WTC11 (cell line): ENCODE measurements around the gene SND1. TPM values are rescaled to one million over a fixed set of nuclear protein-coding genes. Genes with fewer than 3 reads are reported as not detected.

Experiments used
- ATAC-seq: fragments of 200-7000 bp; cut with Tn5 transposase; 2 replicates; pipeline ENCODE4 v1.10.0; 2021; ENCODE audit warnings: mild to moderate bottlenecking, moderate library complexity
- CTCF ChIA-PET: fragments of 300-600 bp; sonication (Branson Sonifier 250); formaldehyde crosslinking; loops from one replicate; lab custom pipeline; 2021; ENCODE audit warnings: antibody characterized with exemption; lab: Charles Lee
- POLR2A ChIA-PET: fragments of 350-600 bp; sonication (Branson Sonifier 250); formaldehyde crosslinking; loops from one replicate; lab custom pipeline; 2021; ENCODE audit warnings: antibody characterized with exemption; lab: Charles Lee
- DNase-seq: peaks from one replicate; pipeline ENCODE4 v3.0.0; 2021; ENCODE audit warnings: low spot score
- H3K27ac Mint-ChIP-seq: 2 replicates; pipeline ENCODE4 v1.8.0; 2021; ENCODE audit warnings: mixed read lengths
- H3K27me3 Mint-ChIP-seq: 2 replicates; pipeline ENCODE4 v1.8.0; 2021; ENCODE audit warnings: low read depth, mild to moderate bottlenecking, moderate library complexity, mixed read lengths
- H3K36me3 Mint-ChIP-seq: 2 replicates; pipeline ENCODE4 v1.8.0; 2021; ENCODE audit warnings: mixed read lengths
- H3K4me1 Mint-ChIP-seq: 2 replicates; pipeline ENCODE4 v1.8.0; 2022; ENCODE audit warnings: mixed read lengths
- H3K4me3 Mint-ChIP-seq: 2 replicates; pipeline ENCODE4 v1.8.0; 2021; ENCODE audit warnings: mild to moderate bottlenecking, moderate library complexity, mixed read lengths
- H3K9me3 Mint-ChIP-seq: 2 replicates; pipeline ENCODE4 v1.8.0; 2021; ENCODE audit warnings: mixed read lengths
- CREB1 ChIP-seq: sonication (generic); formaldehyde crosslinking; IDR thresholded peaks from 2 replicates; pipeline ENCODE4 v1.8.0; 2023; ENCODE audit warnings: mild to moderate bottlenecking, missing genetic modification reagents
- ETV6 ChIP-seq: sonication (generic); formaldehyde crosslinking; IDR thresholded peaks from 2 replicates; pipeline ENCODE4 v1.8.1; 2022; ENCODE audit warnings: mild to moderate bottlenecking, missing genetic modification reagents
- FOXJ3 ChIP-seq: sonication (generic); formaldehyde crosslinking; IDR thresholded peaks from 2 replicates; pipeline ENCODE4 v1.9.0; 2021; ENCODE audit warnings: missing genetic modification reagents, mild to moderate bottlenecking, borderline replicate concordance
- IRF2 ChIP-seq: sonication (generic); formaldehyde crosslinking; IDR thresholded peaks from 2 replicates; pipeline ENCODE4 v1.8.0; 2022; ENCODE audit warnings: low read depth, missing genetic modification reagents, borderline replicate concordance
- JUN ChIP-seq: sonication (generic); formaldehyde crosslinking; IDR thresholded peaks from 2 replicates; pipeline ENCODE4 v1.8.0; 2023; ENCODE audit warnings: mild to moderate bottlenecking, missing genetic modification reagents
- OVOL2 ChIP-seq: fragments of 250-450 bp; sonication (Bioruptor Pico); IDR thresholded peaks from 2 replicates; pipeline ENCODE4 v1.9.0; 2021; ENCODE audit warnings: mild to moderate bottlenecking, borderline replicate concordance
- TCF7 ChIP-seq: sonication (generic); formaldehyde crosslinking; IDR thresholded peaks from 2 replicates; pipeline ENCODE4 v1.8.0; 2022; ENCODE audit warnings: mild to moderate bottlenecking, low read depth, missing genetic modification reagents, moderate library complexity
- ZBTB21 ChIP-seq: sonication (generic); formaldehyde crosslinking; IDR thresholded peaks from 2 replicates; pipeline ENCODE4 v1.8.1; 2023; ENCODE audit warnings: mild to moderate bottlenecking, missing genetic modification reagents, borderline replicate concordance
- ZNF219 ChIP-seq: sonication (generic); formaldehyde crosslinking; IDR thresholded peaks from 2 replicates; pipeline ENCODE4 v1.8.0; 2023; ENCODE audit warnings: missing genetic modification reagents, mild to moderate bottlenecking, borderline replicate concordance
- ZNF232 ChIP-seq: sonication (generic); formaldehyde crosslinking; IDR thresholded peaks from 2 replicates; pipeline ENCODE4 v1.8.0; 2022; ENCODE audit warnings: mild to moderate bottlenecking, missing genetic modification reagents
- ZNF423 ChIP-seq: fragments of 250-450 bp; sonication (Bioruptor Pico); IDR thresholded peaks from 2 replicates; pipeline ENCODE4 v2.1.2; 2022; ENCODE audit warnings: mild to moderate bottlenecking, moderate library complexity
- ZNF671 ChIP-seq: fragments of 250-450 bp; sonication (Bioruptor Pico); IDR thresholded peaks from 2 replicates; pipeline ENCODE4 v1.8.0; 2021; ENCODE audit warnings: mild to moderate bottlenecking
- total RNA-seq: library from RNA; stranded (reverse); gene quantifications from 3 replicates; pipeline ENCODE4 v1.2.3, GENCODE V29; 2021
- TF ChIP-seq, protein P1 (sequence below): fragments of 250-450 bp; sonication (Bioruptor Pico); IDR thresholded peaks from 2 replicates; pipeline ENCODE4 v1.8.0; 2021; ENCODE audit warnings: mild to moderate bottlenecking
- TF ChIP-seq, protein P2 (sequence below): fragments of 250-450 bp; sonication (Bioruptor Pico); IDR thresholded peaks from 2 replicates; pipeline ENCODE4 v1.9.0; 2021; ENCODE audit warnings: mild to moderate bottlenecking, borderline replicate concordance
- TF ChIP-seq, protein P3 (sequence below): sonication (generic); formaldehyde crosslinking; IDR thresholded peaks from 2 replicates; pipeline ENCODE4 v1.8.1; 2022; ENCODE audit warnings: mild to moderate bottlenecking, missing genetic modification reagents, moderate library complexity, borderline replicate concordance
- TF ChIP-seq, protein P4 (sequence below): fragments of 250-450 bp; sonication (Bioruptor Pico); conservative IDR thresholded peaks from 2 replicates; pipeline ENCODE4 v1.9.0; 2021; ENCODE audit warnings: mild to moderate bottlenecking
- TF ChIP-seq, protein P5 (sequence below): sonication (generic); formaldehyde crosslinking; IDR thresholded peaks from 2 replicates; pipeline ENCODE4 v1.8.1; 2023; ENCODE audit warnings: mild to moderate bottlenecking, missing genetic modification reagents
- TF ChIP-seq, protein P6 (sequence below): fragments of 250-450 bp; sonication (Bioruptor Pico); IDR thresholded peaks from 2 replicates; pipeline ENCODE4 v1.9.0; 2021; ENCODE audit warnings: mild to moderate bottlenecking
- TF ChIP-seq, protein P7 (sequence below): sonication (generic); formaldehyde crosslinking; IDR thresholded peaks from 2 replicates; pipeline ENCODE4 v1.8.1; 2023; ENCODE audit warnings: mild to moderate bottlenecking, moderate library complexity, missing genetic modification reagents
- TF ChIP-seq, protein P8 (sequence below): sonication (generic); formaldehyde crosslinking; IDR thresholded peaks from 2 replicates; pipeline ENCODE4 v1.8.0; 2022; ENCODE audit warnings: mild to moderate bottlenecking, missing genetic modification reagents

Gene SND1
- total RNA-seq, 1 experiment from 2014 or later = 261 TPM

DNA sequence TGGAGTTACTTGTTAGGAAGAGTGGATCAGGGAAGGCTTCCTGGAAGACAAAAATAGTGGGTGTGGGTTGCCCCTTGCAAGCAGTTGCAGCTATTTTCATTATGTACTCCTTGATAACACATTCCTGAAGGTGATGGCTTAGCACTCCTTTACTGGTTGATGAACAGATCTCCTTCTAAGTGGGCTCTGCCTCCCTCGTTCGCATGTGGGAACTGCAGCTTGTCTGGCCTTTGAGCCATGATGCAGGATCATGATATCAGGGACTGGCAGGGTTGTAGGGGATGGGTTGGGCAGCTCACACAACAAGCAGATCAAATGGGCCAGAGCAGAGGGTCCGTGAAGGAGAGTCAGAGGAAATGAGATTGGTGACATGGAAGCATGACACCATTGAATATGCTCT is 408.0 kb downstream of the SND1 start:
- no peak for DNase-seq
- ChIA-PET POLR2A (no interaction called here), CTCF (interaction anchor here (0.6 to 2.1 kb wide), 10 partner anchors 14 to 321 kb away, joined by 3 to 7 read pairs (median 4); no protein-coding TSS in a partner anchor)
- peaks cover 9% of the 10 kb centered on the region for H3K4me1 Mint-ChIP-seq
- no peaks in the 10 kb centered on the region for H3K36me3 Mint-ChIP-seq
- peak; percentile 45 for ATAC-seq
- TF ChIP-seq ZNF219 (CRISPR knock-in tag) (no peak), OVOL2 (no peak), ZBTB21 (no peak), ZNF232 (CRISPR knock-in tag) (no peak), JUN (CRISPR knock-in tag) (no peak), TCF7 (CRISPR knock-in tag) (no peak), FOXJ3 (CRISPR knock-in tag) (no peak)
- TF ChIP-seq, protein P1, sequence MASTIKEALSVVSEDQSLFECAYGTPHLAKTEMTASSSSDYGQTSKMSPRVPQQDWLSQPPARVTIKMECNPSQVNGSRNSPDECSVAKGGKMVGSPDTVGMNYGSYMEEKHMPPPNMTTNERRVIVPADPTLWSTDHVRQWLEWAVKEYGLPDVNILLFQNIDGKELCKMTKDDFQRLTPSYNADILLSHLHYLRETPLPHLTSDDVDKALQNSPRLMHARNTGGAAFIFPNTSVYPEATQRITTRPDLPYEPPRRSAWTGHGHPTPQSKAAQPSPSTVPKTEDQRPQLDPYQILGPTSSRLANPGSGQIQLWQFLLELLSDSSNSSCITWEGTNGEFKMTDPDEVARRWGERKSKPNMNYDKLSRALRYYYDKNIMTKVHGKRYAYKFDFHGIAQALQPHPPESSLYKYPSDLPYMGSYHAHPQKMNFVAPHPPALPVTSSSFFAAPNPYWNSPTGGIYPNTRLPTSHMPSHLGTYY (CRISPR knock-in tag) = no peak
- TF ChIP-seq, protein P2, sequence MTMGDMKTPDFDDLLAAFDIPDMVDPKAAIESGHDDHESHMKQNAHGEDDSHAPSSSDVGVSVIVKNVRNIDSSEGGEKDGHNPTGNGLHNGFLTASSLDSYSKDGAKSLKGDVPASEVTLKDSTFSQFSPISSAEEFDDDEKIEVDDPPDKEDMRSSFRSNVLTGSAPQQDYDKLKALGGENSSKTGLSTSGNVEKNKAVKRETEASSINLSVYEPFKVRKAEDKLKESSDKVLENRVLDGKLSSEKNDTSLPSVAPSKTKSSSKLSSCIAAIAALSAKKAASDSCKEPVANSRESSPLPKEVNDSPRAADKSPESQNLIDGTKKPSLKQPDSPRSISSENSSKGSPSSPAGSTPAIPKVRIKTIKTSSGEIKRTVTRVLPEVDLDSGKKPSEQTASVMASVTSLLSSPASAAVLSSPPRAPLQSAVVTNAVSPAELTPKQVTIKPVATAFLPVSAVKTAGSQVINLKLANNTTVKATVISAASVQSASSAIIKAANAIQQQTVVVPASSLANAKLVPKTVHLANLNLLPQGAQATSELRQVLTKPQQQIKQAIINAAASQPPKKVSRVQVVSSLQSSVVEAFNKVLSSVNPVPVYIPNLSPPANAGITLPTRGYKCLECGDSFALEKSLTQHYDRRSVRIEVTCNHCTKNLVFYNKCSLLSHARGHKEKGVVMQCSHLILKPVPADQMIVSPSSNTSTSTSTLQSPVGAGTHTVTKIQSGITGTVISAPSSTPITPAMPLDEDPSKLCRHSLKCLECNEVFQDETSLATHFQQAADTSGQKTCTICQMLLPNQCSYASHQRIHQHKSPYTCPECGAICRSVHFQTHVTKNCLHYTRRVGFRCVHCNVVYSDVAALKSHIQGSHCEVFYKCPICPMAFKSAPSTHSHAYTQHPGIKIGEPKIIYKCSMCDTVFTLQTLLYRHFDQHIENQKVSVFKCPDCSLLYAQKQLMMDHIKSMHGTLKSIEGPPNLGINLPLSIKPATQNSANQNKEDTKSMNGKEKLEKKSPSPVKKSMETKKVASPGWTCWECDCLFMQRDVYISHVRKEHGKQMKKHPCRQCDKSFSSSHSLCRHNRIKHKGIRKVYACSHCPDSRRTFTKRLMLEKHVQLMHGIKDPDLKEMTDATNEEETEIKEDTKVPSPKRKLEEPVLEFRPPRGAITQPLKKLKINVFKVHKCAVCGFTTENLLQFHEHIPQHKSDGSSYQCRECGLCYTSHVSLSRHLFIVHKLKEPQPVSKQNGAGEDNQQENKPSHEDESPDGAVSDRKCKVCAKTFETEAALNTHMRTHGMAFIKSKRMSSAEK (CRISPR knock-in tag) = no peak
- TF ChIP-seq, protein P3, sequence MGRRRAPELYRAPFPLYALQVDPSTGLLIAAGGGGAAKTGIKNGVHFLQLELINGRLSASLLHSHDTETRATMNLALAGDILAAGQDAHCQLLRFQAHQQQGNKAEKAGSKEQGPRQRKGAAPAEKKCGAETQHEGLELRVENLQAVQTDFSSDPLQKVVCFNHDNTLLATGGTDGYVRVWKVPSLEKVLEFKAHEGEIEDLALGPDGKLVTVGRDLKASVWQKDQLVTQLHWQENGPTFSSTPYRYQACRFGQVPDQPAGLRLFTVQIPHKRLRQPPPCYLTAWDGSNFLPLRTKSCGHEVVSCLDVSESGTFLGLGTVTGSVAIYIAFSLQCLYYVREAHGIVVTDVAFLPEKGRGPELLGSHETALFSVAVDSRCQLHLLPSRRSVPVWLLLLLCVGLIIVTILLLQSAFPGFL = no peak
- TF ChIP-seq, protein P4, sequence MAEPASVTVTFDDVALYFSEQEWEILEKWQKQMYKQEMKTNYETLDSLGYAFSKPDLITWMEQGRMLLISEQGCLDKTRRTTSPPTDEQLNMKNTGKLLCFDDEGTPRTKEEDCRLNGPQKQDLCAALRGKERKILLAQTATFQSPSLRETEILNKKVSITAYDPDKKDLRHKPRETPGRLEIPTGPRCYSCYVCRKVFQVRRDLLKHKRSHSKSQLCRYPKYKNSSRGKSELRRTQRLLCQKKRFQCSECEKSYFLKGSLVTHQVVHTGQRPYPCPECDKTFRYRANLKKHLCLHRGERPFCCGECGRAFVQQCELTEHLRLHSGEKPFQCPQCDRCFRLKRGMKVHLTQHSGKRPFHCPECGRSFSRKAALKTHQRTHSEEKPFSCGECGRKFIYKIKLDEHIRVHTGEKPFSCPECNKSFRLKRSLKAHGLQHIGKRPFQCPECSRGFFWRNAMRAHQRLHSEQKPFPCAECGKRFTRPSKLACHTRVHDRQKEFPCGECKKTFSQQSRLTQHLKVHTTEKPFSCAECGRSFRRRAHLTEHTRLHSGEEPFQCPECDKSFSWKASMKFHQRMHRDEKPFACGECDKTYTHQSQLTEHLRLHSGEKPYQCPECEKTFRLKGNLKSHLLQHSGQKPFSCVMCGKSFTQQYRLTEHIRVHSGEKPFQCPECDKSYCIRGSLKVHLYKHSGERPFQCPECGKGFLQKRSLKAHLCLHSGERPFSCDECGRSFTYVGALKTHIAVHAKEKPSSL (CRISPR knock-in tag) = no peak
- TF ChIP-seq, protein P5, sequence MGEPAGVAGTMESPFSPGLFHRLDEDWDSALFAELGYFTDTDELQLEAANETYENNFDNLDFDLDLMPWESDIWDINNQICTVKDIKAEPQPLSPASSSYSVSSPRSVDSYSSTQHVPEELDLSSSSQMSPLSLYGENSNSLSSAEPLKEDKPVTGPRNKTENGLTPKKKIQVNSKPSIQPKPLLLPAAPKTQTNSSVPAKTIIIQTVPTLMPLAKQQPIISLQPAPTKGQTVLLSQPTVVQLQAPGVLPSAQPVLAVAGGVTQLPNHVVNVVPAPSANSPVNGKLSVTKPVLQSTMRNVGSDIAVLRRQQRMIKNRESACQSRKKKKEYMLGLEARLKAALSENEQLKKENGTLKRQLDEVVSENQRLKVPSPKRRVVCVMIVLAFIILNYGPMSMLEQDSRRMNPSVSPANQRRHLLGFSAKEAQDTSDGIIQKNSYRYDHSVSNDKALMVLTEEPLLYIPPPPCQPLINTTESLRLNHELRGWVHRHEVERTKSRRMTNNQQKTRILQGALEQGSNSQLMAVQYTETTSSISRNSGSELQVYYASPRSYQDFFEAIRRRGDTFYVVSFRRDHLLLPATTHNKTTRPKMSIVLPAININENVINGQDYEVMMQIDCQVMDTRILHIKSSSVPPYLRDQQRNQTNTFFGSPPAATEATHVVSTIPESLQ (CRISPR knock-in tag) = no peak
- TF ChIP-seq, protein P6, sequence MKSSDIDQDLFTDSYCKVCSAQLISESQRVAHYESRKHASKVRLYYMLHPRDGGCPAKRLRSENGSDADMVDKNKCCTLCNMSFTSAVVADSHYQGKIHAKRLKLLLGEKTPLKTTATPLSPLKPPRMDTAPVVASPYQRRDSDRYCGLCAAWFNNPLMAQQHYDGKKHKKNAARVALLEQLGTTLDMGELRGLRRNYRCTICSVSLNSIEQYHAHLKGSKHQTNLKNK (CRISPR knock-in tag) = no peak
- 0 out of 2 replicates have a peak overlapping the region, but pooled peaks have one; percentile 9 for H3K27ac Mint-ChIP-seq
- H3K27me3 Mint-ChIP-seq = no peaks in the 10 kb centered on the region
- H3K9me3 Mint-ChIP-seq = no peaks in the 10 kb centered on the region
- H3K4me3 Mint-ChIP-seq = no peak overlapping the region

DNA sequence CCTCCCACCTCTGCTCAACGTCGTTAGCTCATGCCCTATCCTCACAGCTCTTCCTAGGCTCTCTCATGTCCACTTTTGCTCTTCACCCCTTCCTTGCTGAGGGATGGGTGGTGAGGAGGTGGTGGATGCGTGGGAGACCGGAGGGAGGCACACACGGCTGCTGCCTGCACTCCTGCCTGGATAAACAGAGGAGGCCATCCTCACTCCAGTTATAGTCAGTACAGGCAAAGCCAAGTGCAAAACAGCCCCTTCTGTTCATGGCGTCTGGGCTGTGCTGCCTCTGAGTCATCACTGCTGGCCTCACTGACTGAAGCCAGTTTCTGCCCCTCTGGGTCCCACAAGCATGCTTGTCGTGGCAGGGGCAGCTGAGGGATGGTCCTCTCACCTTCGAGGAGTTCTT is 411.1 kb downstream of the SND1 start:
- Mint-ChIP-seq H3K4me1 (peaks cover 9% of the 10 kb centered on the region), H3K27me3 (no peaks in the 10 kb centered on the region)
- no peak for TF ChIP-seq ETV6 (CRISPR knock-in tag)
- TF ChIP-seq, protein P7, sequence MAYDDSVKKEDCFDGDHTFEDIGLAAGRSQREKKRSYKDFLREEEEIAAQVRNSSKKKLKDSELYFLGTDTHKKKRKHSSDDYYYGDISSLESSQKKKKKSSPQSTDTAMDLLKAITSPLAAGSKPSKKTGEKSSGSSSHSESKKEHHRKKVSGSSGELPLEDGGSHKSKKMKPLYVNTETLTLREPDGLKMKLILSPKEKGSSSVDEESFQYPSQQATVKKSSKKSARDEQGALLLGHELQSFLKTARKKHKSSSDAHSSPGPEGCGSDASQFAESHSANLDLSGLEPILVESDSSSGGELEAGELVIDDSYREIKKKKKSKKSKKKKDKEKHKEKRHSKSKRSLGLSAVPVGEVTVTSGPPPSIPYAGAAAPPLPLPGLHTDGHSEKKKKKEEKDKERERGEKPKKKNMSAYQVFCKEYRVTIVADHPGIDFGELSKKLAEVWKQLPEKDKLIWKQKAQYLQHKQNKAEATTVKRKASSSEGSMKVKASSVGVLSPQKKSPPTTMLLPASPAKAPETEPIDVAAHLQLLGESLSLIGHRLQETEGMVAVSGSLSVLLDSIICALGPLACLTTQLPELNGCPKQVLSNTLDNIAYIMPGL (CRISPR knock-in tag) = no peak
- no peak for TF ChIP-seq ZNF671 (CRISPR knock-in tag)
- no peak for TF ChIP-seq IRF2 (CRISPR knock-in tag)
- TF ChIP-seq, protein P8, sequence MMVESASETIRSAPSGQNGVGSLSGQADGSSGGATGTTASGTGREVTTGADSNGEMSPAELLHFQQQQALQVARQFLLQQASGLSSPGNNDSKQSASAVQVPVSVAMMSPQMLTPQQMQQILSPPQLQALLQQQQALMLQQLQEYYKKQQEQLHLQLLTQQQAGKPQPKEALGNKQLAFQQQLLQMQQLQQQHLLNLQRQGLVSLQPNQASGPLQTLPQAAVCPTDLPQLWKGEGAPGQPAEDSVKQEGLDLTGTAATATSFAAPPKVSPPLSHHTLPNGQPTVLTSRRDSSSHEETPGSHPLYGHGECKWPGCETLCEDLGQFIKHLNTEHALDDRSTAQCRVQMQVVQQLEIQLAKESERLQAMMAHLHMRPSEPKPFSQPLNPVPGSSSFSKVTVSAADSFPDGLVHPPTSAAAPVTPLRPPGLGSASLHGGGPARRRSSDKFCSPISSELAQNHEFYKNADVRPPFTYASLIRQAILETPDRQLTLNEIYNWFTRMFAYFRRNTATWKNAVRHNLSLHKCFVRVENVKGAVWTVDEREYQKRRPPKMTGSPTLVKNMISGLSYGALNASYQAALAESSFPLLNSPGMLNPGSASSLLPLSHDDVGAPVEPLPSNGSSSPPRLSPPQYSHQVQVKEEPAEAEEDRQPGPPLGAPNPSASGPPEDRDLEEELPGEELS (CRISPR knock-in tag) = no peak
- TF ChIP-seq, protein P6 (CRISPR knock-in tag) = no peak
- TF ChIP-seq CREB1 (CRISPR knock-in tag) = no peak
- no peak for TF ChIP-seq ZNF423 (CRISPR knock-in tag)

More for the DNA sequence above, 411.1 kb downstream of the SND1 start:
- CTCF ChIA-PET = no interaction called here
- Mint-ChIP-seq H3K36me3 (no peaks in the 10 kb centered on the region), H3K4me3 (no peak overlapping the region), H3K9me3 (no peaks in the 10 kb centered on the region), H3K27ac (no peak overlapping the region)
- no peak for DNase-seq
- no peak for ATAC-seq
- POLR2A ChIA-PET = no interaction called here
